ENCODE data around the gene IRF3.

Gene IRF3

DNA sequence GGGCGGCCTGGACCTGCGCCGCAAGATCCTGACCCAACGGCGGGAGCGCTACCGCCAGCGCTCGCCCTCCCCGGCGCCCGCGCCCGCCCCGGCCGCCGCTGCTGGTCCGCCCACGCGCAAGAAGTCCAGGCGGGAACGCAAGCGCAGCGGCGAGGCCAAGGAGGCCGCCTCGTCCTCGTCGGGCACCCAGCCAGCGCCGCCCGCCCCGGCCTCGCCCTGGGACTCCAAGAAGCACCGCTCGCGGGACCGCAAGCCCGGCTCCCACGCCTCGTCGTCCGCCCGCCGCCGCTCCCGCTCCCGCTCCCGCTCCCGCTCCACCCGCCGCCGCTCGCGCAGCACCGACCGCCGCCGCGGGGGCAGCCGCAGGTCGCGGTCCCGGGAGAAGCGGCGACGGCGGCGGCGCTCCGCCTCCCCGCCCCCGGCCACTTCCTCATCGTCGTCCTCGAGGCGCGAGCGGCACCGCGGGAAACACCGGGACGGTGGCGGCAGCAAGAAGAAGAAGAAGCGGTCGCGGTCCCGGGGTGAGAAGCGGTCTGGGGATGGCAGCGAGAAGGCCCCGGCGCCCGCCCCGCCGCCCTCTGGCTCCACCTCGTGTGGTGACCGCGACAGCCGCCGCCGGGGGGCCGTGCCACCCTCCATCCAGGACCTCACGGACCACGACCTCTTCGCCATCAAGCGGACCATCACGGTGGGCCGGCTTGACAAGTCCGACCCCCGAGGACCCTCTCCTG lies 13.7 kb downstream of the IRF3 start:
- H3K9me3 Mint-ChIP-seq: no peaks in the 10 kb centered on the region
- H3K27ac Mint-ChIP-seq: no peak overlapping the region
- DNase-seq: no peak
- H3K4me3 Mint-ChIP-seq: no peak overlapping the region
- no peak for ATAC-seq
- H3K4me1 Mint-ChIP-seq: no peaks in the 10 kb centered on the region
- peaks cover 26% of the 10 kb centered on the region for H3K36me3 Mint-ChIP-seq (ENCODE audit: low read depth)
- H3K27me3 Mint-ChIP-seq: no peaks in the 10 kb centered on the region

GRCh38 chr19:49651029-49651819 lies 14.4 kb downstream of the IRF3 start:
- Mint-ChIP-seq H3K4me1 (no peaks in the 10 kb centered on the region), H3K27ac (no peak overlapping the region), H3K27me3 (no peaks in the 10 kb centered on the region), H3K4me3 (no peak overlapping the region), H3K9me3 (no peaks in the 10 kb centered on the region), H3K36me3 (ENCODE audit: low read depth) (peaks cover 26% of the 10 kb centered on the region)
- DNase-seq: no peak
- ATAC-seq: no peak

GRCh38 chr19:49646586-49646985 lies 19.1 kb downstream of the IRF3 start:
- H3K27ac Mint-ChIP-seq: no peak overlapping the region
- no peaks in the 10 kb centered on the region for H3K9me3 Mint-ChIP-seq
- no peak overlapping the region for H3K4me3 Mint-ChIP-seq
- H3K4me1 Mint-ChIP-seq: peaks cover 28% of the 10 kb centered on the region
- peaks cover 23% of the 10 kb centered on the region for H3K36me3 Mint-ChIP-seq (ENCODE audit: low read depth)
- ATAC-seq (no peak), DNase-seq (no peak)
- H3K27me3 Mint-ChIP-seq: peaks cover 2% of the 10 kb centered on the region

GRCh38 chr19:49645995-49646394 lies 19.7 kb downstream of the IRF3 start:
- DNase-seq: no peak
- Mint-ChIP-seq H3K36me3 (ENCODE audit: low read depth) (peaks cover 24% of the 10 kb centered on the region), H3K4me1 (peaks cover 29% of the 10 kb centered on the region), H3K4me3 (no peak overlapping the region), H3K27me3 (peaks cover 2% of the 10 kb centered on the region), H3K9me3 (no peaks in the 10 kb centered on the region), H3K27ac (no peak overlapping the region)
- no peak for ATAC-seq

GRCh38 chr19:49645592-49645991 lies 20.1 kb downstream of the IRF3 start:
- Mint-ChIP-seq H3K36me3 (ENCODE audit: low read depth) (peaks cover 24% of the 10 kb centered on the region), H3K4me1 (peaks cover 31% of the 10 kb centered on the region), H3K9me3 (no peaks in the 10 kb centered on the region), H3K27ac (no peak overlapping the region), H3K27me3 (peaks cover 2% of the 10 kb centered on the region), H3K4me3 (no peak overlapping the region)
- ATAC-seq (no peak), DNase-seq (no peak)

GRCh38 chr19:49643466-49643865 lies 22.2 kb downstream of the IRF3 start:
- H3K4me3 Mint-ChIP-seq: peak overlapping the region; percentile 98
- no peak for ATAC-seq
- peak overlapping the region; percentile 91 for H3K27ac Mint-ChIP-seq
- H3K27me3 Mint-ChIP-seq: peaks cover 2% of the 10 kb centered on the region
- peak; percentile 11 for DNase-seq
- peaks cover 42% of the 10 kb centered on the region for H3K4me1 Mint-ChIP-seq
- peaks cover 20% of the 10 kb centered on the region for H3K36me3 Mint-ChIP-seq (ENCODE audit: low read depth)
- H3K9me3 Mint-ChIP-seq: no peaks in the 10 kb centered on the region

DNA sequence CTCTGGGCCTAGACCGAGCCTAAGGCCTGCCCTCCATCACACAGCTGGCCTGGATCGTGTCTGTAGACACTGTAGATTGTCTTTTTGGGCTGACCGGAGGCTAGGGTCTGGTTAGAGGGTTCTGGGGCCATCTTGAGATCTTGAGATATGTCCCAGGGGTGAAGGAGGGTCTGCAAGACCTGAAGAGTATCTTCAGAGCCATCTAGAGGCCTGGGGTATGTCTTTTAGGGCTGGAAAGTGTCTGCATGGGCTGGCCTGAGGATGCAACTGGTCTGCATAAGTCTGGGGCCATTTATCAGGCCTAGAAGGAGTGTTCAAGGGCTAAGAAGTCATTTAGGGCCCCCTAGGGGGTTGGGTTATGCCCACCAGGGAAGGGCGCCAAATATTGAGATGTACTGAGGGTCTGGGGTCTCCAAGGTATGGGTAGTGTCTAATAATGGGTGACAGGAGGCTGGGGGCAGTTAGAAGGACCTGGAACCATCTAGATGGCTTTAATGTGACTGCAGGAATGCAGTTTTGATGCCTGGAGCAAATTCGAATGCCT lies 23.1 kb downstream of the IRF3 start:
- H3K27ac Mint-ChIP-seq: peak overlapping the region; percentile 91
- H3K4me3 Mint-ChIP-seq: peak overlapping the region; percentile 98
- no peaks in the 10 kb centered on the region for H3K9me3 Mint-ChIP-seq
- no peak for ATAC-seq
- no peak for DNase-seq
- peaks cover 47% of the 10 kb centered on the region for H3K4me1 Mint-ChIP-seq
- peaks cover 2% of the 10 kb centered on the region for H3K27me3 Mint-ChIP-seq
- H3K36me3 Mint-ChIP-seq (ENCODE audit: low read depth): peaks cover 20% of the 10 kb centered on the region

- H3K4me3 Mint-ChIP-seq: peak within 1 kb of the TSS; percentile 98
These were observed 23.8 kb downstream of the IRF3 start, which contains the start of gene SCAF1 for GRCh38 chr19:49641688-49642491. Gene SCAF1, plus strand, starts transcription at chr19:49642209. Its CDS starts 2,818 bp downstream, at chr19:49645027.

GRCh38 chr19:49640113-49640898 lies 25.4 kb downstream of the IRF3 start, which contains the start of gene RRAS:
Gene RRAS, minus strand, starts transcription at chr19:49640143. Its CDS starts 45 bp downstream, at chr19:49640098.
- Mint-ChIP-seq H3K27ac (peak within 1 kb of the TSS; percentile 99), H3K27me3 (peaks cover 2% of the 10 kb centered on the region), H3K4me3 (peak within 1 kb of the TSS; percentile 98), H3K36me3 (ENCODE audit: low read depth) (peaks cover 11% of the 10 kb centered on the region), H3K9me3 (no peaks in the 10 kb centered on the region), H3K4me1 (peaks cover 46% of the 10 kb centered on the region)
- DNase-seq (peak; percentile 100), ATAC-seq (peak; percentile 82)

More at GRCh38 chr19:49641688-49642491, 23.8 kb downstream of the IRF3 start, which contains the start of gene SCAF1:
- no peaks in the 10 kb centered on the region for H3K9me3 Mint-ChIP-seq
- peaks cover 2% of the 10 kb centered on the region for H3K27me3 Mint-ChIP-seq
- DNase-seq (peak; percentile 99), ATAC-seq (peak; percentile 55)
- peak within 1 kb of the TSS; percentile 99 for H3K27ac Mint-ChIP-seq
- peaks cover 47% of the 10 kb centered on the region for H3K4me1 Mint-ChIP-seq
- peaks cover 15% of the 10 kb centered on the region for H3K36me3 Mint-ChIP-seq (ENCODE audit: low read depth)

GRCh38 chr19:49639401-49640112 lies 26.1 kb downstream of the IRF3 start:
- Mint-ChIP-seq H3K4me1 (peaks cover 45% of the 10 kb centered on the region), H3K4me3 (peak overlapping the region; percentile 98), H3K27me3 (peaks cover 2% of the 10 kb centered on the region), H3K36me3 (ENCODE audit: low read depth) (peaks cover 11% of the 10 kb centered on the region), H3K9me3 (no peaks in the 10 kb centered on the region), H3K27ac (peak overlapping the region; percentile 22)
- no peak for DNase-seq
- no peak for ATAC-seq

DNA sequence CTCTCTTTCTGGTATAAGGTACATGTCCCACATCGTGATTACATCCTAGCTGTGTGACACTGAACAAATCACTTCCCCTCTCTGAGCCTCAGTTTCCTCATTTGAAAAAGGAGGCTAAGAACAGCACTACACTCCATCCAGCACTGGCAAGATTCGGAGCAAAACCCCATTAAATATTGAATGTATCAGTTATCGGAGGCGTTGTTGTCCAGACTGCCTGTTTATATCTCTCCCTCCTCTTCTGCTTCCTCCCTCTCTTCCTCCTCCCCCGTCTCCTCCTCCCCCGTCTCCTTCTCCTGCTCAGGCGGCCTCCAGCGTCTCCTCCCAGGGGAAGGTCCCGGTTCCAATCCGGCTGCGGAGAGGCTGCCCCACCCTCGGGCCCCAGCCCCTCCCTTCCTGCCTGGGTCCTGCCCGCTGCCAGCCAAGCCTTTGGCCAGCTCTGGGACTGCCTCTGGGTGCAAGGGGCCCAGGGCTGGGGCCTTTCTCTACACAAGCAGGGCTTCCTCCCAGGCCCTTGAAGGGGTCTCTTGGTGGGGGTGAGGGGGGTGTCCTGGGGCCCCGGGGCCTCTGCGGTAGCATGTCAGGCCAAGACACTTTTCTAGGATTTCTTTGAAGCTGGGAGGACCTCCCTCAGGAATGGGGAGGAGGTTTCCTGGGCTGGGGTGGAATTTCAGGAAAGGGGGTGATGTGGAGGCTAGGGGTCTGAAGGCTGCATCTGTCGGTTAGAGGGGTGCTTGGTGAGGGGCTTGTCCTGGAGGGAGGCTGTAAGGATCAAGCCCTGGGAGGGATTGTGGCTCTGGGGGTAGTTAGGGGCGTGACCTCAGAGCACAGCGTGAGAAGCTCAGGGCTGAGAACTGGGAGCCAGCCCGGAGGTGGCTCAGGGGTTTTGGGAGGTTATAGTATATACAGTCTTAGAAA lies 27.6 kb downstream of the IRF3 start:
- no peak for DNase-seq
- H3K4me1 Mint-ChIP-seq: peaks cover 30% of the 10 kb centered on the region
- peaks cover 2% of the 10 kb centered on the region for H3K27me3 Mint-ChIP-seq
- H3K36me3 Mint-ChIP-seq (ENCODE audit: low read depth): peaks cover 6% of the 10 kb centered on the region
- H3K4me3 Mint-ChIP-seq: peak overlapping the region; percentile 2
- H3K27ac Mint-ChIP-seq: no peak overlapping the region
- ATAC-seq: no peak
- H3K9me3 Mint-ChIP-seq: no peaks in the 10 kb centered on the region

DNA sequence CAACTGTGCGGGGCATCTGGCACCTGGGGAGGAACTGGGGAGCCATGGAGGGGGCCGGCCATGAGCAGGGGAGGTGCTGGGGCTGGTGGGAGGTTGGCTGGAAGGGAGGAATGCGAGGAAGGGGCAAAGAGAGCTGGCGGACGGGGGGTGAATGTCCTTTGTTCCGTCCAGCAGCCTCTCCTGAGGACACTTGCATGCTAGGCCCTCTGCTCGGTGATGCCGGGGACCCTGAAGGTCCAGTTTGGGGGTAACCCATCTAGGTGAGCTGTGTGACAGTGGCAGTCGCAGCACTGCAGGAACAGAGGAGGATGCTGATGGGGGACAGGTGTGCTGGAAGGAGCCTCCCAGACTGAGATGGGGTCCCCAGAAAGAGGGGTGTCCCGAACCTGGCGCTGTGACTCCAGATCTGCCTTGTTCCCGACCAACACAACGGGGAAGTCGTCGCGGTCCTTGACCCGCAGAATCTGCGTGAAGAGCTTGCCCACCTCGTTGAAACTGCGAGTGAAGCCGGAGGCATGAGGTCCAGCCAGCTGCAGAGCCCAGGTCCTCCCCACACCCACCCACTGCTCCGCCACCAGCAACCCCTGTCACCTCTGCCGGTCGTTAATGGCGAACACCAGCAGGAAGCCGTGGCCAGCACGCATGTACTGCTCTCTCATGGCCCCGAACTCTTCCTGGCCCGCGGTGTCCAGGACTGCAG lies 29.3 kb downstream of the IRF3 start:
- H3K4me3 Mint-ChIP-seq: no peak overlapping the region
- peaks cover 18% of the 10 kb centered on the region for H3K4me1 Mint-ChIP-seq
- ATAC-seq (no peak), DNase-seq (no peak)
- no peak overlapping the region for H3K27ac Mint-ChIP-seq
- H3K9me3 Mint-ChIP-seq: no peaks in the 10 kb centered on the region
- peaks cover 2% of the 10 kb centered on the region for H3K36me3 Mint-ChIP-seq (ENCODE audit: low read depth)
- no peaks in the 10 kb centered on the region for H3K27me3 Mint-ChIP-seq

Measured in activated naive CD8-positive, alpha-beta T cell treated with anti-CD3 and anti-CD28 coated beads, Interleukin-2, amount 50 U/mL, for 24 hours (primary cell).